HepG2 (cell line): ENCODE data around the gene GTF2H1. TPM values are rescaled to one million over a fixed set of nuclear protein-coding genes. Genes with fewer than 3 reads are reported as not detected.

Experiments used
- ARID4A ChIP-seq: sonication (generic); formaldehyde crosslinking; IDR thresholded peaks from 2 replicates; pipeline ENCODE4 v1.5.0; 2020; ENCODE audit warnings: mild to moderate bottlenecking, missing genetic modification reagents, borderline replicate concordance
- ARID5B ChIP-seq: IDR thresholded peaks from 2 replicates; pipeline ENCODE4 v1.4.0; 2020; ENCODE audit warnings: mild to moderate bottlenecking, missing genetic modification reagents
- CEBPG ChIP-seq: IDR thresholded peaks from 2 replicates; pipeline ENCODE4 v1.6.1; 2016
- SMAD3 ChIP-seq: sonication (generic); formaldehyde crosslinking; IDR thresholded peaks from 2 replicates; pipeline ENCODE4 v1.4.0; 2020; ENCODE audit warnings: missing genetic modification reagents
- SNAPC4 ChIP-seq: sonication (generic); formaldehyde crosslinking; IDR thresholded peaks from 2 replicates; pipeline ENCODE4 v1.4.0; 2020; ENCODE audit warnings: mild to moderate bottlenecking, missing genetic modification reagents
- ZFY ChIP-seq: sonication (generic); formaldehyde crosslinking; IDR thresholded peaks from 2 replicates; pipeline ENCODE4 v1.4.0; 2020; ENCODE audit warnings: missing genetic modification reagents
- ZNF230 ChIP-seq: sonication (generic); formaldehyde crosslinking; IDR thresholded peaks from 2 replicates; pipeline ENCODE4 v1.4.0; 2020; ENCODE audit warnings: mild to moderate bottlenecking, missing genetic modification reagents
- ZNF468 ChIP-seq: sonication (generic); formaldehyde crosslinking; IDR thresholded peaks from 2 replicates; pipeline ENCODE4 v1.8.0; 2022; ENCODE audit warnings: mild to moderate bottlenecking, moderate library complexity, missing genetic modification reagents
- ZNF570 ChIP-seq: sonication (generic); formaldehyde crosslinking; IDR thresholded peaks from 2 replicates; pipeline ENCODE4 v1.4.0; 2020; ENCODE audit warnings: mild to moderate bottlenecking, missing genetic modification reagents, borderline replicate concordance
- ZNF687 ChIP-seq: sonication (generic); formaldehyde crosslinking; IDR thresholded peaks from 2 replicates; pipeline ENCODE4 v1.5.1; 2020; ENCODE audit warnings: mild to moderate bottlenecking, missing genetic modification reagents, moderate library complexity
- polyA plus RNA-seq, 8 experiments: library from polyadenylated mRNA; depleted of rRNA in 3 of 8; stranded (reverse) in 7 of 8; unstranded in 1 of 8; fragments of >200 nt; fragmentation: Illumina TruSeq in 4 of 8; extraction: Trizol in 4 of 8; gene quantifications; 2 replicates each; pipeline versions ENCODE4 v1.2.1 to v1.2.3, GENCODE V29; 2011 to 2016; ENCODE audit warnings: low read depth in 4 of 8, missing spikeins in 1 of 8, mixed read lengths in 1 of 8; ENCODE audit not compliant: insufficient read depth in 1 of 8
- total RNA-seq, 5 experiments: library from RNA; depleted of rRNA; stranded (reverse); fragments of >200 nt; fragmentation: Illumina TruSeq; extraction: Trizol; gene quantifications; 2 replicates each; pipeline ENCODE4 v1.2.3, GENCODE V29; 2016; ENCODE audit warnings: low read depth in 1 of 5

The GTF2H1 gene
- total and polyA plus RNA-seq, 2 of the 13 experiments (the other 11 are each of a cell fraction or from before 2014, with no cell fraction given): 15.7 to 51.4 TPM

- 0 out of 2 replicates have a peak, but pooled peaks have one; percentile 13 for TF ChIP-seq ARID5B (CRISPR knock-in tag)
- 0 out of 2 replicates have a peak, but pooled peaks have one; percentile 2 for TF ChIP-seq ZNF230 (CRISPR knock-in tag)
- TF ChIP-seq CEBPG (CRISPR knock-in tag): peak; percentile 9; the same call in 1 of the 2 replicates
- no peak for TF ChIP-seq ZNF468 (CRISPR knock-in tag)
- TF ChIP-seq ZNF570: 0 out of 2 replicates have a peak, but pooled peaks have one; percentile 54
- TF ChIP-seq ARID4A (CRISPR knock-in tag): peak; percentile 62
- 0 out of 2 replicates have a peak, but pooled peaks have one; percentile 44 for TF ChIP-seq SMAD3 (CRISPR knock-in tag)
- peak; percentile 60; the same call in 1 of the 2 replicates for TF ChIP-seq ZNF687 (CRISPR knock-in tag)
- 0 out of 2 replicates have a peak, but pooled peaks have one; percentile 9 for TF ChIP-seq ZFY
- TF ChIP-seq SNAPC4: no peak
Measured at GRCh38 chr11:18383388-18384156, 61.2 kb downstream of the GTF2H1 start (continued).
